KMS-11 (cell line): ENCODE data around the gene ADIPOQ.

ENCODE experiments used
- H2AFZ ChIP-seq: fragments of 200-600 bp; sonication (generic); 2 replicates; pipeline ENCODE4 v1.6.1; 2016; ENCODE audit warnings: antibody characterized with exemption, mixed run types, low read depth
- H3K27ac ChIP-seq: fragments of 200-600 bp; sonication (generic); 2 replicates; pipeline ENCODE4 v1.6.1; 2016; ENCODE audit warnings: mild to moderate bottlenecking, mixed run types
- H3K27me3 ChIP-seq: fragments of 200-600 bp; sonication (generic); 2 replicates; pipeline ENCODE4 v1.6.1; 2017; ENCODE audit warnings: mild to moderate bottlenecking, low read depth, mixed run types, moderate library complexity; ENCODE audit not compliant: insufficient read depth
- H3K36me3 ChIP-seq: fragments of 200-600 bp; sonication (generic); 2 replicates; pipeline ENCODE4 v1.6.1; 2017; ENCODE audit warnings: mild to moderate bottlenecking, mixed run types; ENCODE audit not compliant: insufficient read depth
- H3K4me1 ChIP-seq: fragments of 200-600 bp; sonication (generic); 2 replicates; pipeline ENCODE4 v1.6.1; 2016; ENCODE audit warnings: mild to moderate bottlenecking, low read depth, mixed run types; ENCODE audit not compliant: poor library complexity, severe bottlenecking
- H3K4me2 ChIP-seq: fragments of 200-600 bp; sonication (generic); 2 replicates; pipeline ENCODE4 v1.7.0; 2016; ENCODE audit warnings: mild to moderate bottlenecking, mixed run types
- H3K4me3 ChIP-seq: fragments of 200-600 bp; sonication (generic); IDR thresholded peaks from 2 replicates; pipeline ENCODE4 v1.6.1; 2017; ENCODE audit warnings: low read depth, low read length, mixed read lengths; ENCODE audit not compliant: insufficient read depth
- H3K79me2 ChIP-seq: fragments of 200-600 bp; sonication (generic); 2 replicates; pipeline ENCODE4 v1.6.1; 2016; ENCODE audit warnings: low read depth, mixed run types; ENCODE audit not compliant: insufficient read depth
- H3K9ac ChIP-seq: fragments of 200-600 bp; sonication (generic); 2 replicates; pipeline ENCODE4 v1.6.1; 2016; ENCODE audit warnings: mild to moderate bottlenecking, mixed run types
- H4K20me1 ChIP-seq: fragments of 200-600 bp; sonication (generic); 2 replicates; pipeline ENCODE4 v1.6.1; 2016; ENCODE audit warnings: mild to moderate bottlenecking, mixed run types; ENCODE audit not compliant: insufficient read depth
- CTCF ChIP-seq: fragments of 200-600 bp; sonication (generic); conservative IDR thresholded peaks from 2 replicates; pipeline ENCODE4 v1.6.1; 2017; ENCODE audit warnings: low read depth, mild to moderate bottlenecking, antibody characterized with exemption, low read length, moderate library complexity, mixed read lengths

The ADIPOQ gene

GRCh38 chr3:186841620-186842019, 890 bp upstream of the ADIPOQ start:
- no peak overlapping the region for H2AFZ ChIP-seq
- H4K20me1 ChIP-seq, result no peaks in the 10 kb centered on the region
- no peak for TF ChIP-seq CTCF
- no peaks in the 10 kb centered on the region for H3K27me3 ChIP-seq
- H3K4me1 ChIP-seq, result no peaks in the 10 kb centered on the region
- H3K27ac ChIP-seq, result no peak overlapping the region
- H3K4me2 ChIP-seq, result no peak overlapping the region
- H3K4me3 ChIP-seq, result no peak overlapping the region
- H3K79me2 ChIP-seq, result no peaks in the 10 kb centered on the region
- no peaks in the 10 kb centered on the region for H3K36me3 ChIP-seq
- no peak overlapping the region for H3K9ac ChIP-seq

GRCh38 chr3:186843039-186843432, 526 bp downstream of the ADIPOQ start:
- H3K4me3 ChIP-seq, result no peak overlapping the region
- no peak overlapping the region for H3K9ac ChIP-seq
- TF ChIP-seq CTCF, result no peak
- no peaks in the 10 kb centered on the region for H3K27me3 ChIP-seq
- H3K36me3 ChIP-seq, result no peaks in the 10 kb centered on the region
- H3K27ac ChIP-seq, result no peak overlapping the region
- H3K4me2 ChIP-seq, result no peak overlapping the region
- no peaks in the 10 kb centered on the region for H3K79me2 ChIP-seq
- H3K4me1 ChIP-seq, result no peaks in the 10 kb centered on the region
- H4K20me1 ChIP-seq, result no peaks in the 10 kb centered on the region
- H2AFZ ChIP-seq, result no peak overlapping the region

- Histone ChIP-seq H3K36me3 (no peaks in the 10 kb centered on the region), H2AFZ (no peak overlapping the region), H3K27me3 (no peaks in the 10 kb centered on the region), H3K79me2 (no peaks in the 10 kb centered on the region), H3K4me2 (no peak overlapping the region), H4K20me1 (no peaks in the 10 kb centered on the region), H3K4me1 (no peaks in the 10 kb centered on the region), H3K4me3 (no peak overlapping the region), H3K9ac (no peak overlapping the region), H3K27ac (no peak overlapping the region)
- TF ChIP-seq CTCF, result no peak
These were observed 2.4 kb downstream of the ADIPOQ start for GRCh38 chr3:186844908-186845307.

DNA sequence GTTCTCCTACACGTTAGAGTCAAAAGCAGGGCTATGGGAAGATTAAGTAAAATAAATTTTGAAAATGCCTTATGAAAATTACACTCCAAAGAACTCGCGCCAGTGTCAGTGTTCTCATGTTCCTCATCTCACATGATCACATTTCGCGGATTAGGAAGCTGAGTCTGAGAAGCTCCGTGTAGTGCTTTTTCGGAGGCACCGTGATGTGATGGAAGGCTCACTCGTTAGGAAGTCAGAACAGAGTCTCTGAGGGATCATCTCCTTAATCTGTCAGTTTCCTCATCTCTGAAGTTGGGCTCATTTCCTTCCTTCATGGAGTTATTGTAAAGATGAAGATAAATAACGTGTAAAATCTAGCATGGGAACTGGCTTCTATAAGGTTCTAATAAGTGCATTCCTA, 3.2 kb downstream of the ADIPOQ start:
- Histone ChIP-seq H3K4me3 (no peak overlapping the region), H3K36me3 (no peaks in the 10 kb centered on the region), H3K27me3 (no peaks in the 10 kb centered on the region), H3K79me2 (no peaks in the 10 kb centered on the region), H3K4me2 (no peak overlapping the region), H4K20me1 (no peaks in the 10 kb centered on the region), H3K4me1 (no peaks in the 10 kb centered on the region), H3K27ac (no peak overlapping the region), H2AFZ (no peak overlapping the region), H3K9ac (no peak overlapping the region)
- no peak for TF ChIP-seq CTCF

DNA sequence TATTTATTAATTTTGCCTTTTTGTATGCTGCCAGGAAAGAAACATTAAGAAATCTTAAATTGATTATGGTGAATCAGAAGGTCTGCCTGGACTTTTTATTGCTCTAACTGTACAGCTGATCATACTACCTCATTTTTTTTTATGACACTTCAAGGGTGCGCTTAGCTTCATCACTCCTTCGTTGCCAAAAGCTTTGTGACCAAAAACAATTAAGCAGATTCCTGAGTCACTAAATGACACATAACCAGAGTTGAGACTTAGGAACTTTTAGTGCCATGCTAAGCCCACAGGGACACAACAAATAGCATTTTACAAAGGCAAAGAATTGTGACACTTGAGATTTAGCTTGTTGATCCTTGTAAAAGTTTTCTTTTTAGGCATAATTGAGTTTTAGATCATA, 4.9 kb downstream of the ADIPOQ start:
- Histone ChIP-seq H2AFZ (no peak overlapping the region), H3K4me1 (no peaks in the 10 kb centered on the region), H3K27me3 (no peaks in the 10 kb centered on the region), H4K20me1 (no peaks in the 10 kb centered on the region), H3K36me3 (no peaks in the 10 kb centered on the region), H3K9ac (no peak overlapping the region), H3K79me2 (no peaks in the 10 kb centered on the region), H3K27ac (no peak overlapping the region), H3K4me3 (no peak overlapping the region), H3K4me2 (no peak overlapping the region)
- TF ChIP-seq CTCF, result no peak
